WTC11 (cell line): ENCODE measurements around the gene UNC50. TPM values are rescaled to one million over a fixed set of nuclear protein-coding genes. Genes with fewer than 3 reads are reported as not detected.

Experiments used
- ATAC-seq: fragments of 200-7000 bp; cut with Tn5 transposase; 2 replicates; pipeline ENCODE4 v1.10.0; 2021; ENCODE audit warnings: mild to moderate bottlenecking, moderate library complexity
- CTCF ChIA-PET: fragments of 300-600 bp; sonication (Branson Sonifier 250); formaldehyde crosslinking; loops from one replicate; lab custom pipeline; 2021; ENCODE audit warnings: antibody characterized with exemption; lab: Charles Lee
- POLR2A ChIA-PET: fragments of 350-600 bp; sonication (Branson Sonifier 250); formaldehyde crosslinking; loops from one replicate; lab custom pipeline; 2021; ENCODE audit warnings: antibody characterized with exemption; lab: Charles Lee
- DNase-seq: peaks from one replicate; pipeline ENCODE4 v3.0.0; 2021; ENCODE audit warnings: low spot score
- H3K27ac Mint-ChIP-seq: 2 replicates; pipeline ENCODE4 v1.8.0; 2021; ENCODE audit warnings: mixed read lengths
- H3K27me3 Mint-ChIP-seq: 2 replicates; pipeline ENCODE4 v1.8.0; 2021; ENCODE audit warnings: low read depth, mild to moderate bottlenecking, moderate library complexity, mixed read lengths
- H3K36me3 Mint-ChIP-seq: 2 replicates; pipeline ENCODE4 v1.8.0; 2021; ENCODE audit warnings: mixed read lengths
- H3K4me1 Mint-ChIP-seq: 2 replicates; pipeline ENCODE4 v1.8.0; 2022; ENCODE audit warnings: mixed read lengths
- H3K4me3 Mint-ChIP-seq: 2 replicates; pipeline ENCODE4 v1.8.0; 2021; ENCODE audit warnings: mild to moderate bottlenecking, moderate library complexity, mixed read lengths
- H3K9me3 Mint-ChIP-seq: 2 replicates; pipeline ENCODE4 v1.8.0; 2021; ENCODE audit warnings: mixed read lengths
- ARID4B ChIP-seq: sonication (generic); formaldehyde crosslinking; IDR thresholded peaks from 2 replicates; pipeline ENCODE4 v1.8.0; 2023; ENCODE audit warnings: missing genetic modification reagents, mild to moderate bottlenecking, borderline replicate concordance
- ATF1 ChIP-seq: sonication (generic); formaldehyde crosslinking; IDR thresholded peaks from 2 replicates; pipeline ENCODE4 v1.8.1; 2023; ENCODE audit warnings: mild to moderate bottlenecking, moderate library complexity, missing genetic modification reagents
- ATF3 ChIP-seq: sonication (generic); formaldehyde crosslinking; conservative IDR thresholded peaks from 2 replicates; pipeline ENCODE4 v1.8.1; 2022; ENCODE audit warnings: mild to moderate bottlenecking, missing genetic modification reagents
- E2F1 ChIP-seq: sonication (generic); formaldehyde crosslinking; IDR thresholded peaks from 2 replicates; pipeline ENCODE4 v1.8.0; 2022; ENCODE audit warnings: mild to moderate bottlenecking, missing genetic modification reagents
- E2F5 ChIP-seq: sonication (generic); formaldehyde crosslinking; IDR thresholded peaks from 2 replicates; pipeline ENCODE4 v1.8.1; 2022; ENCODE audit warnings: mild to moderate bottlenecking, moderate library complexity, missing genetic modification reagents
- GABPB1 ChIP-seq: sonication (generic); formaldehyde crosslinking; IDR thresholded peaks from 2 replicates; pipeline ENCODE4 v1.8.1; 2023; ENCODE audit warnings: mild to moderate bottlenecking, missing genetic modification reagents
- MAX ChIP-seq: sonication (generic); formaldehyde crosslinking; IDR thresholded peaks from 2 replicates; pipeline ENCODE4 v1.8.0; 2022; ENCODE audit warnings: mild to moderate bottlenecking, missing genetic modification reagents
- NFYB ChIP-seq: sonication (generic); formaldehyde crosslinking; conservative IDR thresholded peaks from 2 replicates; pipeline ENCODE4 v1.8.0; 2022; ENCODE audit warnings: low read depth, missing genetic modification reagents
- PRDM15 ChIP-seq: sonication (generic); formaldehyde crosslinking; IDR thresholded peaks from 2 replicates; pipeline ENCODE4 v1.8.0; 2022; ENCODE audit warnings: missing genetic modification reagents
- RELA ChIP-seq: sonication (generic); formaldehyde crosslinking; IDR thresholded peaks from 2 replicates; pipeline ENCODE4 v1.8.1; 2022; ENCODE audit warnings: missing genetic modification reagents, mild to moderate bottlenecking, borderline replicate concordance
- SP1 ChIP-seq: sonication (generic); formaldehyde crosslinking; conservative IDR thresholded peaks from 2 replicates; pipeline ENCODE4 v1.8.1; 2022; ENCODE audit warnings: missing genetic modification reagents
- TEAD1 ChIP-seq: sonication (generic); formaldehyde crosslinking; IDR thresholded peaks from 2 replicates; pipeline ENCODE4 v1.8.0; 2022; ENCODE audit warnings: mild to moderate bottlenecking, missing genetic modification reagents
- TEAD4 ChIP-seq: sonication (generic); formaldehyde crosslinking; IDR thresholded peaks from 2 replicates; pipeline ENCODE4 v1.8.0; 2022; ENCODE audit warnings: mild to moderate bottlenecking, missing genetic modification reagents
- ZBTB21 ChIP-seq: sonication (generic); formaldehyde crosslinking; IDR thresholded peaks from 2 replicates; pipeline ENCODE4 v1.8.1; 2023; ENCODE audit warnings: mild to moderate bottlenecking, missing genetic modification reagents, borderline replicate concordance
- ZNF416 ChIP-seq: fragments of 250-450 bp; sonication (Bioruptor Pico); IDR thresholded peaks from 2 replicates; pipeline ENCODE4 v1.9.0; 2021; ENCODE audit warnings: mild to moderate bottlenecking, inconsistent platforms
- total RNA-seq: library from RNA; stranded (reverse); gene quantifications from 3 replicates; pipeline ENCODE4 v1.2.3, GENCODE V29; 2021
- TF ChIP-seq, protein P1 (sequence below): fragments of 250-450 bp; sonication (Bioruptor Pico); IDR thresholded peaks from 2 replicates; pipeline ENCODE4 v1.9.0; 2021; ENCODE audit warnings: mild to moderate bottlenecking, borderline replicate concordance

Gene UNC50
- total RNA-seq, 1 experiment from 2014 or later = 26.7 TPM

DNA sequence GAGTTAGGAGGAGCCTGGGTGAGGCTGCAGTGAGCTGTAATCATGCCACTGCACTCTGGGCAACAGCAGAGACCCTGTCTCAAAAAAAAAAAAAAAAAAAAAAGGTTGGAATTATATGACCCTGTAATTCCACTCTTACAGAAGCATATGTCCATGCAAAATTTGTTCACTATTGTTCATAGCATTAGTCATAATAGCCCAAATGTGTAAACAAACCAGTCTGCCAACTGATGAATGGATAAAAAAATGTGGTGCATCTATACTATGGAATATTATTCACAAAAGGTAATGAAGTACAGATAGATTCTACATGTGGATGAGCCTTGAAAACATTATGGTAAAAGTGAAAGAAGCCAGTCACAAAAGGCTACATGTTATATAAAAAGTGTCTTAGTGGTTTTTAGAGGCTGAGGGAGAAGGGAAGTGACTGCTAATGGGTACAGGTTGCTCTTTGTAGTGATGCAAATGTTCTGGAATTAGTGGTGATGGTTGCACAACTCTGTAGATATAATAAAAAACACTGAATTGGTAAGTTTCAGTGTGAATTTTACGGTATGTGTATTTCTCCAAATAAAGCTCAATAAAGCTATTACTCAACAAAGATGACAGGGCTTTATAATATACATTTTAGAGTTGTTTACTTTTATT lies 9.5 kb upstream of the UNC50 start:
- DNase-seq (no peak), ATAC-seq (no peak)
- peaks cover 36% of the 10 kb centered on the region for H3K36me3 Mint-ChIP-seq
- POLR2A ChIA-PET = interaction anchor here (0.6 kb wide), 1 partner anchor 130 kb away, joined by 3 read pairs; no protein-coding TSS in a partner anchor
- no peak overlapping the region for H3K27ac Mint-ChIP-seq
- TF ChIP-seq NFYB (CRISPR knock-in tag) (no peak), RELA (CRISPR knock-in tag) (no peak), ATF3 (CRISPR knock-in tag) (no peak), ZNF416 (no peak), E2F1 (CRISPR knock-in tag) (no peak)
- peaks cover 3% of the 10 kb centered on the region for H3K9me3 Mint-ChIP-seq
- H3K27me3 Mint-ChIP-seq = no peaks in the 10 kb centered on the region
- H3K4me3 Mint-ChIP-seq = no peak overlapping the region
- CTCF ChIA-PET = interaction anchor here (0.6 to 0.7 kb wide), 3 partner anchors 48 to 287 kb away, joined by 3 to 4 read pairs (median 3); no protein-coding TSS in a partner anchor
- H3K4me1 Mint-ChIP-seq = no peaks in the 10 kb centered on the region

DNA sequence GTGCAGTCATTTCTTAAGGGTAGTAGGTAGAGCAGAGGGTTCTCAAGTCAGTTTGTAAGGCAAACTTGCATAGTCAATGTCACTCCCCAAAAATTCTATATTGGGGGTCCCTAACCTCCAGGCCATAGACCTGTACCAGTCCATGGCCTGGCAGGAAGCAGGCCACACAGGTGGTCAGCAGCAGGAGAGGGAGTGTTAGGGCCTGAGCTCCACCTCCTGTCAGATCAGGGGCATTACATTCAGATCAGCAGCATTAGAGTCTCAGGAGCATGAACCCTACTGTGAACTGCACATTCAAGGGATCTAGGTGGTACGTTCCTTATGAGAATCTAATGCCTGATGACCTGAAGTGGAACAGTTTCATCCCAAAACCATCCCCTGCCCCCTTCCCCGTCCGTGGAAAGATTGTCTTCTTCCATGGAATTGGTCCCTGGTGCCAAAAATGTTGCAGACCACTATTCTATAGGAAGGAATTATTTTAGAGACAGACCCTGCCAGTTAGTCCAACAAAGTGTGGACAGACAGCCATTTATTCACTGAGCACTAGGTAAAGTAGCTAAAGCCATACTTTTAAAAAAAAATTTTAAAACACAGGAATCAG lies 6.8 kb upstream of the UNC50 start:
- peak; percentile 100 for ATAC-seq
- peaks cover 27% of the 10 kb centered on the region for H3K36me3 Mint-ChIP-seq
- POLR2A ChIA-PET = no interaction called here
- no peak overlapping the region for H3K4me3 Mint-ChIP-seq
- H3K27ac Mint-ChIP-seq = no peak overlapping the region
- H3K9me3 Mint-ChIP-seq = no peaks in the 10 kb centered on the region
- DNase-seq = peak; percentile 41
- CTCF ChIA-PET = interaction anchor here (0.6 to 1.6 kb wide), 8 partner anchors 12 to 812 kb away, joined by 3 to 8 read pairs (median 4); no protein-coding TSS in a partner anchor
- H3K27me3 Mint-ChIP-seq = no peaks in the 10 kb centered on the region
- H3K4me1 Mint-ChIP-seq = peaks cover 2% of the 10 kb centered on the region
- TF ChIP-seq PRDM15 (CRISPR knock-in tag) = no peak
- no peak for TF ChIP-seq TEAD1 (CRISPR knock-in tag)
- TF ChIP-seq ARID4B (CRISPR knock-in tag) = no peak
- no peak for TF ChIP-seq ATF1
- no peak for TF ChIP-seq E2F5 (CRISPR knock-in tag)
- TF ChIP-seq MAX = no peak
- TF ChIP-seq GABPB1 (CRISPR knock-in tag) = 0 out of 2 replicates have a peak, but pooled peaks have one; percentile 22
- TF ChIP-seq, protein P1, sequence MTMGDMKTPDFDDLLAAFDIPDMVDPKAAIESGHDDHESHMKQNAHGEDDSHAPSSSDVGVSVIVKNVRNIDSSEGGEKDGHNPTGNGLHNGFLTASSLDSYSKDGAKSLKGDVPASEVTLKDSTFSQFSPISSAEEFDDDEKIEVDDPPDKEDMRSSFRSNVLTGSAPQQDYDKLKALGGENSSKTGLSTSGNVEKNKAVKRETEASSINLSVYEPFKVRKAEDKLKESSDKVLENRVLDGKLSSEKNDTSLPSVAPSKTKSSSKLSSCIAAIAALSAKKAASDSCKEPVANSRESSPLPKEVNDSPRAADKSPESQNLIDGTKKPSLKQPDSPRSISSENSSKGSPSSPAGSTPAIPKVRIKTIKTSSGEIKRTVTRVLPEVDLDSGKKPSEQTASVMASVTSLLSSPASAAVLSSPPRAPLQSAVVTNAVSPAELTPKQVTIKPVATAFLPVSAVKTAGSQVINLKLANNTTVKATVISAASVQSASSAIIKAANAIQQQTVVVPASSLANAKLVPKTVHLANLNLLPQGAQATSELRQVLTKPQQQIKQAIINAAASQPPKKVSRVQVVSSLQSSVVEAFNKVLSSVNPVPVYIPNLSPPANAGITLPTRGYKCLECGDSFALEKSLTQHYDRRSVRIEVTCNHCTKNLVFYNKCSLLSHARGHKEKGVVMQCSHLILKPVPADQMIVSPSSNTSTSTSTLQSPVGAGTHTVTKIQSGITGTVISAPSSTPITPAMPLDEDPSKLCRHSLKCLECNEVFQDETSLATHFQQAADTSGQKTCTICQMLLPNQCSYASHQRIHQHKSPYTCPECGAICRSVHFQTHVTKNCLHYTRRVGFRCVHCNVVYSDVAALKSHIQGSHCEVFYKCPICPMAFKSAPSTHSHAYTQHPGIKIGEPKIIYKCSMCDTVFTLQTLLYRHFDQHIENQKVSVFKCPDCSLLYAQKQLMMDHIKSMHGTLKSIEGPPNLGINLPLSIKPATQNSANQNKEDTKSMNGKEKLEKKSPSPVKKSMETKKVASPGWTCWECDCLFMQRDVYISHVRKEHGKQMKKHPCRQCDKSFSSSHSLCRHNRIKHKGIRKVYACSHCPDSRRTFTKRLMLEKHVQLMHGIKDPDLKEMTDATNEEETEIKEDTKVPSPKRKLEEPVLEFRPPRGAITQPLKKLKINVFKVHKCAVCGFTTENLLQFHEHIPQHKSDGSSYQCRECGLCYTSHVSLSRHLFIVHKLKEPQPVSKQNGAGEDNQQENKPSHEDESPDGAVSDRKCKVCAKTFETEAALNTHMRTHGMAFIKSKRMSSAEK (CRISPR knock-in tag) = no peak
- no peak for TF ChIP-seq TEAD4 (CRISPR knock-in tag)
- 0 out of 2 replicates have a peak, but pooled peaks have one; percentile 27 for TF ChIP-seq SP1 (CRISPR knock-in tag)
- TF ChIP-seq ZBTB21 (CRISPR knock-in tag) = no peak
